ENCODE data around the gene PLA2G2E. TPM values are rescaled to one million over a fixed set of nuclear protein-coding genes. Genes with fewer than 3 reads are reported as not detected.
A peak's percentile ranks its signal among the peaks of the same experiment; 100 is the strongest.

The PLA2G2E gene, protein sequence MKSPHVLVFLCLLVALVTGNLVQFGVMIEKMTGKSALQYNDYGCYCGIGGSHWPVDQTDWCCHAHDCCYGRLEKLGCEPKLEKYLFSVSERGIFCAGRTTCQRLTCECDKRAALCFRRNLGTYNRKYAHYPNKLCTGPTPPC
- polyA plus RNA-seq (ENCODE audit: insufficient read length): not detected
- long read RNA-seq, donor 1: 0 reads
- long read RNA-seq, donor 2: 0 reads
- long read RNA-seq, donor 3: 0 reads
- long read RNA-seq, donor 4: 0 reads
- long read RNA-seq, donor 5: 0 reads
- long read RNA-seq, donor 6: 0 reads
- long read RNA-seq, donor 7: 0 reads
- long read RNA-seq, donor 8: 0 reads

DNA sequence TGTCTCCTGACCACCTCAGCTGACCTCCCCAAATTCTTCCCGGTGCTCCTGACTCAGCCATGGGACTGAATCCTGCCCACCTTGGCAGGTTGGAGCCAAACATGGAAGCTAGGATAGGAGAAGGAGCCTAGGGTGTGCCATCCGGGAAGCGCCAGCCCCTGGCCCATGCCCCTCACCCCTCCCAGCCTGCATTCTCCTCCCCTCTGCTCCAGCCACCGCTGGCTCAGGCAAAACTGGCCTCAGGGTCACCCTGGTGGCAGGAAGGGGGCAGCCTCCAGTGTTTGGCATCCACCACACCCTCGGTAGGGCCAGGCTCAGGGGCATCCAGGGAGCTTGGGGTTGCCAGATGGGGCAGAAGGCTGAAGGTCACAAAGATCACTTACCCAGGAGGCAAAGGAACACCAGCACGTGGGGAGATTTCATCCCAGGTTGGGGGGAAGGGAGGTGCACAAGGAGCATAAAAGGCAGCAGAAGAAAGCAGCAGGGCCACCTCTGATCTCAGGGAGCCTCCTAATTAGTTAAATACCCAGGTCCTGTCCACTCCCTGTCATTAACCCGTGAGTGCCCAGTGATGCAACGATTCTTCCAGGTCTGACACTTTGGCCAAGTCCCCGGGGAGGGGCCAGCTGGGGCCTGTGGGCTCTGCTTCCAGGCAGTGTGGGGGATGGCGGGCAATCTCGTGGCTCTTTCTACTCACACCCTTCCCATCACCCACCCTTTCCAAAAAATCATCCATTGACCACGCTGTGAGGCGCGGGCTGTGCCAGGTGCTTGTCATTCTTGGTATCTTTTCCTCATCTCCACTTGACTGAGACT lies at the start of gene PLA2G2E:
Gene PLA2G2E (minus strand): TSS at position 481 of the 816 bp plus-strand sequence. CDS start 58 bp downstream, at position 423.
- no peak for DNase-seq

DNA sequence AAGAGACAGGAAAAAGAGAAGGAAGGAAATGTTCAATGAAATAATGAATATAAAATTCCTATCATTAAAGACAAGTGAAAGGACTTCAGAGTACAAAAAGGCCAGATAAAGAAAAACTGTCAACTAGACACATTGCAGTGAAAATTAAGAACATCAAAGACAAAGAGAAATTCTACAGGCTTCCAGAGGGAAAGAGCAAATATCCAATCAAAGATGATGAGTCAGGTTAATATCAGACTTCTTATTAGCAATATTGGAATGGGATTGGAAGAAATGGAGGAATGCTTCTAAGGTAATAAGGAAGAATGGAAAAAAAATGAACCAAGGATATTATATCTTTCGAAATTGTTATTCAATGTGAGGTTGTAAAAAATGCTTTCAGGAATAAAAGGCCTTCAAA lies 48.2 kb upstream of the PLA2G2E start:
- DNase-seq: no peak

DNA sequence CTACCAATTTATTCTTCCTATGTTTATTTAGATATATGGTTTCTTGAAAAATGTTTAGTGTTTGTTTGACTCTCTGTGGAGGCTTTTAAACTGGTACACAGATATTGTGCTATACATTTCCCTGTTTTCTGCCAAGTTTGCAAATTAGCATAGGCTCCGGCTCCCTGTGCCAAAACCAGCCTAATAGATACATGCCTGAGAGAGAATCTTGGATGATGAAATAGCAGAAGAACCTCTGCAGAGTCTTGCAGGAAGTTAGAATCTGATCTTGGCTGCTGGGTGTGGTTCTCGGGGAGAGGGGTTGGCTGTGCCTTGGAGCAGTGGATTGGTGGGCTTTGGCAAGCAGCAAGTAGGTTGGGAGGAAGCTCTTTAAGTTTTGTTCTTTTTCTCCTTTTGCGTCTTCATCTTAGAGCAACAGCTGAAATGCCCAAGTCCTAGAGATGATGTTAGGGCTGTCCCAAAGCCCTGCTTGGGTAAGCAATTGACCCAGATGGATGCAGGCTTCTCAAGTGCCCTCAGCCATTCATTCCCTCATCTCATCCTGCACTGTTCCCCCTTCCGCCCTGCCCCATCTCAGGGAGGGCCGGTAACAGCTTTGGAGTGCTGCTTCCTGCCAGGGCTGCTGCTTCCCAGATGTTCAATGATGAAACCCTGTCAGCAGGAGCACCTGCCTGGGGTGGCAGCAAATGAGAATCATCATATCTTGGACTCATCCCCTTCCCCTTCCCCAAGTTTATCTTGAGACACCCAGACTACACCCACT lies 46.7 kb upstream of the PLA2G2E start:
- DNase-seq: no peak

DNA sequence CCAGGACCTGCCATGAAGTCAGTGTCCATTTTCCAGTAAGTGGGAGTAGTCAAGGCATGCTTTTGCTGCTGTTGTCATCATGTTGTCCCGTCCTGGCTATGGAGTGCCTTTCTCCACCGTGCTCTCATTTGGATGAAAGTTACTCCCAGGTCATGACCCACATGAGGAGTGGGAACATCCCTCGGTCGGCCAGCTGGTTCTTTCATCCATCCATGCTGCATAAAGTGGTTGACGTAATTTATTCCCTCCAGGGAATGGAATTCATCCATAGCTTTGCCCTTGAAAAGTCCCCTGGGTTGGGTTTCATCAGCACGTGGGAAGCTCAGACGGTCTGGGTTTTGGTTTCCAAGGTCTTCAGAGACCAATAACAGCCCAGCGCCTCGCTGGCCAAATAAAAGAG lies 44.4 kb upstream of the PLA2G2E start:
- peak; percentile 75 for DNase-seq

DNA sequence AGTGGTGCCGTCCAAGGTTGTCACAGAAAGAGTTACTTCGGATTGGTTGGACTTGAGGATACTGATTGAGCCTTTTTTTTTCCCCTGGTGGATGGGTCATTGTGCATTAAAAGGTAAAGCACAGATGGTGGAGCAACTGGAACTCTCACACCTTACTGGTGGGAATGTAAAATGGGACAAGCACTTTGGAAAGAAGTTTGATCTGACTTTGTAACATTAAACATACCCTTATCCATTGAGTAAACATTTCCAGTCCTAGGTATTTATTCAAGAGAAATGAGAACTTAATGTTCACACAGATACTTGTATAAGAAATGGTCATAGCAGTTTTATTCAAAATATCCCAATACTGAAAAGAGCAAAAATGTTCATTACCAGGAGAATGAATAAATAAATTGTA lies 41.1 kb upstream of the PLA2G2E start:
- no peak for DNase-seq

DNA sequence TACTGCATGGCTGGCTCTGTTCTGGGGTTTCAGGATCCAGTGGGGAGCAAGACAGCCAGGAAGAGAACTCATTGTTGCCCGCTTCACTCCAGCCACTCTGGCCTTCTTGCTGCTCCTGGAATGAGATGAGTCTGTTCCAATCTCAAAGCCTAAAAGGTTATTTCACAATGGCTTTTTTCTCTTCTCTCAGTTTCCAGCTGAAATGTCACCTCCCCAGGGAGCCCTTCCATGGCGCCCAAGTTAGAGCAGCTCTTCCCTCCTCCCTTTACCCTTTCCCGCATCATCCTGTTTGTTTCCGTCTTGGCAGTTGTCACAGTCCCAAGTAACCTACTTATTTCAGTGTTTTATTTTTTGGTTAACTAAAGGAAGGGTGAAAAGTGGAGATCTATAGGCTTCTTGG lies 40.2 kb upstream of the PLA2G2E start:
- no peak for DNase-seq

DNA sequence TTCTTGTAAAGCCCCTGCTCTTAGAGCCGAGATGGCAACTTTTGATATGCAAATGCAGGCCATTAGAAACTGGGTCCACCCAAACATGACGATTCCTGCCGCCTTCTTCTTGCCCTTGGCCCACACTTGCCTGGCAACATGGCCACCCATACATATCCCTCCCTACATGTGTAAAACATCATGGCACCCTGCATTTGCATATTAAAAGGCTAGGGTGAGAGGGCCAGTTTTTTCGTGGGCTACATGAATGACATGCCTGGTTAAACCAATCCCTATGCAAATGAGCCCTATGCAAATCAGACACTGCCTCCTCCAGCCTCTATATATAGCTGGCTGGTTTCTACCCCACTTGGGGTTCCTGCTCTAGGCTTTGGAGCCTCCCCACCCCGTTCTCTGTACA lies 37.2 kb upstream of the PLA2G2E start:
- no peak for DNase-seq

DNA sequence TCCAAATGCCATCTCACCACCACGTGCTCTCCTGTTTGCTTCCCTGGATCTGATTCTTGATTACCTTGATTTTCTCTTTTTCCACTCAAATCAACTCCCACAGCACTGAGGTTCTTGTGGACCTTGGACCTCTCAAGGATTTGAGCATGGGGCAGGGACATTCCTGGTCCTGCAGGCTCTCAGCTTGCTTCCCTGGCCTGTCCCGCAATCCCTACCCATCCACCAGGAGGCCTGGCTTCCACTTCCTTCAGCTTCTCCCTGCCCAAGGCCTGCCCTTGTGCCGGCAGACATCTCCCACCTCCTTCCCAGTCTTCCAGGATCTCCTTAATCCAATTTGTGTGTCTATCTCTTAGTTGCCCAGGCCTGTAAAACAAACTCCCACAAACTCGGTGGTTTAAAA lies 34.4 kb upstream of the PLA2G2E start:
- no peak for DNase-seq

DNA sequence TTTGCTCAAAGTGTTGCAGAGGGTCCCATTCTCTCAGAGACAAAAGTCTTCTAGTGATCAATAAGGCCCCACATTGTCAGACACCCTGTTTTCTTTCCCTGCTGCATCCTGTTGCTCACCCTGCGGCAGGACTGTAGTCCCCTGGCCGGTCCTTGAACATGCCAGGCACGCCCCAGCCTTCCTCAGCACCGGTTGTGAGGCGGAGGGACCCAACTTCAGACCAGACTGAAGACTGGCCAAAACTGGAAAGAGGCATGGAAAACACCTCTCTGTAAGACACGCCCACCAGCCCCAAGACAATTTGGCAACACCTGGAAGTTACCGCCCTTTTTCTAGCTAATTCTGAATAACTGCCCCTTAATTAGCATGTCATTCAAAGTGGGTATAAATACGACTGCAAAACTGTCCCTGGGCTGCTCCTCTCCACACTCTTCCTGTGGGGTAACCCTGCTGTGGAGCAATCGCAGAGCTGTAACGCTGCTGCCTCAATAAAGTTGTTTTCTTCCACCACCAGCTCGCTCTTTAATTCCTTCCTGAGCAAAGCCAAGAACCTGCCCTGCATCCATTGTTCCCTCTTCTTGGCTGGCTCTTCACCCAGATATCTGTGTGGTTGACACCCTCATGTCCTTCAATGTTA lies 32.2 kb upstream of the PLA2G2E start:
- DNase-seq: no peak

DNA sequence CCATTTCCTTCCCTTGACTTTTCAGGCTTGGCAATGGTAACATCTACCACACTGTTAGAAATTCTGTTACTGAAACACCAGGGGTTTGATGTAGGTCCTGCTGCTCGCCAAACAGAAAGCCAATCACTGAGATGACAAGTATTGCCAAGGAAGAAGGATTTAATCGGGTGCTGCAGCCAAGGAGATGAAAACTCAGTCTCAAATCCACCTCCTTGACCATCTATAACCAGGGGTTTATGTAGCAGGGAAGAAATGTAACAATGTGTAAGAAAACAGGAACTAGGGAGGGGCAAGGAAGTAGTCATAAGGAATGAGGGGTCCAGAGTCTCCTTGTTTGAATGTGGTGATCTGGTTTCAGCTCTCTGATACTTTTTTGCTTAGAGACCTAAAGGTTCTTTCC lies 30.6 kb upstream of the PLA2G2E start:
- no peak for DNase-seq

DNA sequence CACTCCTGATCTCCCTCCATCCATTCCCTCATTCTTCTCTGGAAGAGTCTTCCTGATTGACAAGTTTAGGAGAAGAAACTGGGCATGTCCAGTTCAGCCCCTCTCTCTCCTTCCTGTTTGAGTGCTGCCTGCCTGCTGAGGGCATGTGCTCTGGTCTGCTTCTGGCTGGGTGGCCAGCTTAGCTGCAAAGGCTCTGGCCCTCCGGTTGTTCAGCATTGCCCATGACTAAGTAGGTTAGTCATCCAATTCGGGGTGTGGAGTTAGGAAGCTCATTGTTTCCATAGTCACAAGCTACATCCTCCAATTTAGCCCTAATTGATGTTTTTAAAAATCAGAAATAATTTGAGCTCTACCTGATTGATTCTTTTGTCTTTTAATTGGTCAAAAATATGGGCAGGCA lies 25.6 kb upstream of the PLA2G2E start:
- no peak for DNase-seq

DNA sequence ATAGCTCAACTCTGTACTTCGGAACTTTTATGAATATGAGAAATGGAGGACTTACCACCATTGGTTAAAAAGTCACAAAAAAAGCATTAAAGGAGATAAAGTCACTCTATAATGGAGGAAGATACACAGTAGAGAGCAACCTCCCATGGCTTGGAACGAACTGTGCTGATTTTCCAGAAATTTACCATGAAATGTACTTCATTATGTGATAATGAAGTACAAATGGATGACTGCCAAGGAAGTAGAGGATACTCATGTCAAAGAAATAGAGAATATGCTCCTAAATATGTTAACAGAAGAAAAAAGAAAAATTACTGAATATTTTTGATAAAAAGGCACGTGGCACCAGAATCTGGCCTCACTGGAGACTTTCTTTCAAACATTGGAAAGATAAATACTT lies 23.6 kb upstream of the PLA2G2E start:
- DNase-seq: no peak

DNA sequence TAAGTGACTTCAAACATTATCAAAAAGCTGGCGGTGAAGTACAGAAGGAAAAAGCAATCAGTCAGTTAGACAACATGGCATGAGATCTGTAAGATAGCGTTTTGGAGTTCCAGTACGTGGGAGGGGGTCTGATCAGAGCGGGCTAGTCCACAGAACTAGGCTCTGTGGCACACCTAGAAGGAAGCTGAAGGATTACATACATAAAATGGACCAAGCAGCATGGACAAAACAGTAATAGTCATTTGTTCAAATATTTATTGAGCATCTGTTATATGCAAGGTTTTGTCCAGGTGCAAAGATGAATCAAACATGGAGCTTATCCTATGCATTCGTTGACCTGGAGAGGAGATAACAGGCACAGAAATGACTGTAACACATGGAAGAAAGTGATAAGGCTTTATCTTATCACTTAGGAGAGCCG lies 22.9 kb upstream of the PLA2G2E start:
- no peak for DNase-seq

DNA sequence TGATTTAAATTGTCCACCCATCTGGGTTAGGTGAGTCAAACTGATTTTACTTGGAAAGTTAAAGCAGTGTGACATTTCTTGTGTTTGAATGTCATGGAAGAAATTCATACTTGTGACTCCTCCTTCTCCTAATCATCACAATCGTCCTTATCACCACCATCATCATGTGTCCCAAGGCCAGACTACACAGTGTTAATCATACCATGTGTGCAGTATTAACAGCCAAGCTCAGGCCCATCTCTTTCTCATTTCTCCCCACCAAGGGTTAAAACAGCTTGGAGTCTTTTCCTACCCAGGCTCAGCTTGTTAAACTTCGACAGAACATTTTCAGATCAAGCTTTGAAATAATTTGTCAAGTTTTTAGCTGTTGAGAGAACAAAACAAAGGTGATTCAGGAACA lies 22.5 kb upstream of the PLA2G2E start:
- no peak for DNase-seq

DNA sequence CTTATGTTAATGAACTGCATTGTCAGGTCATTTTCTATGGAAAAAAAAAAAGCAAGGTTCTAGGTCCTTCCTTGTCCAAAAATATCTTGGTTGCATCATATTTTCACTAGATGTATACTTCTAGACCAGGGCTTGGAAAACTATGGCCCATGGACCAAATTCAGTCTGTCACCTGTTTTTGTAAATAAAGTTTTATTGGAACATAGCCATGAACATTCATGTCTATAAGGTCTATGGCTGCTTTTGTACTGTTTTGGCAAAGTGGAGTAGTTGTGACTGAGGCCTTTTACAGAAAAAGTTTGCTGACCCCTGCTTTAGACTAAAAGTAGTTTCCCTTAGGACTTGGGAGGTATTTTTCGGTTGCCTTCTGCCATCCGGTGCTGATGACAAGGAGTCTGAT lies 19.2 kb upstream of the PLA2G2E start:
- no peak for DNase-seq

DNA sequence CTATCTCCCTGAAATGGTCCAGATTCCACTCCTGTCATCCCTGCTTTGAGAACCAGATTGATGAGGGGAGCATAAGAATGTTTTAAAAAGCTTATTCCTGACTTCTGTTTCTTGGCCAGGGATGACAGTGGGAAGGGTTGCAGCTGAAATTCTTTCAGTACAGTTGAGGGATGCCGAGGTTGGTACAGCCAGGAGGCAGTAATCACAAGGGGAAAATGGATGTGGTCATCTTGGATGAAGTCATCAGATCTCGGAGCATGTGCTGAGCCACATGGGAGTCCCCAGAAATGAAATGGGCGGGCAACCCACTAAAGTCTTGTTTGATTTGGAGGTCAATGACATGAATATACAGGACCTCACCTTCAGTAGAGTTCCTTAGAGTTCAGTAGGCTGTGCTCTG lies 18.7 kb upstream of the PLA2G2E start:
- DNase-seq: no peak

DNA sequence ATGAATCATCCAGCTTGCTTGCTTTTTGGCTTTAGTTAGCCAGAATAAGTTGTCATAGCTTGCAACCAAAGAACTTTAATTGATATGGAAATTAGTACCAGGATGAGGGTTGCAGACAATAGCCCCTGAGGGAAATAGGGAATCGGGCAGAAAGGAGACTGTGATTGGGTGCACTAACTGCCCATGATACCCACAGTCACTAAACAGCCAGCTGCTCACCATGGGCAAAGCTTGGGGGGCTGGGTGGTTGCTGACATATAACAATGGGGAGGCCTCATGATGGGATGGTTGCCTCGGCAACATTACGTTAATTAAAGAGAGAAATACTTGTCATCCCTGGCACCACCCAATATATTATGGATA lies 17.8 kb upstream of the PLA2G2E start:
- DNase-seq: no peak

DNA sequence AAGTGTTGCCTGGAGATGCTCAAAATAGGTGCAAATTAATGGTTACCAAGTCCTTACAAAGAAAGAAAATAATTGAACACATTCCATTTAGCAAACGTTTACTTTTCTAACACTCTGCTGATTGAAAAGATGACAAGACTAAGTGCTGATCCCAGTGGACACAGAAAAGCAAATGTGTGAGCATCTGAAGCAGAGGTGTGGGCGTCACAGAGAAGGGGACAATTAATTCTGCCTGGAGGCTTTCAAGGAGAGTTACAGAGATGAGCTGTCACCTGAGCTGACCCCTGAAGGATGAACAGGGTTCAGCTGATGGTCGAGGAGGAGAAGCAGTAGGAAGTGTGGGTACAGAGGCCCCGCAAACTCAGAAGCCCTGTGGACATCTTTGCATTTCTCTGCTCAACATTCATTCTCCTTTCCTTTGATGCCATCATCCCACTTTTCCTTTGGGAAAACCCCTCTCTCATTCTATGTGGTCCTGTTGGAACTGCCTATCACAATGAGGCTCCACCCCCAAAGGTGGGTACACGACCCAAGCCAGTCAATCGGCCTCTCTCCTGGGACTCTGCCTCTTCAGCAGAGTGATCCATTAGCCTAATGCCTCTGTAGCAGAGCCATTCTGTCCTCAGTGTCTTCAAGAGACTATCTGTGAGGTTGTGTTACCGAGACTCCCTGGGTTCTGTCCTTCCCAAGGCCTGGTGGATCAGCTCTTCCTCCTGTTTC lies 17.2 kb upstream of the PLA2G2E start:
- no peak for DNase-seq

DNA sequence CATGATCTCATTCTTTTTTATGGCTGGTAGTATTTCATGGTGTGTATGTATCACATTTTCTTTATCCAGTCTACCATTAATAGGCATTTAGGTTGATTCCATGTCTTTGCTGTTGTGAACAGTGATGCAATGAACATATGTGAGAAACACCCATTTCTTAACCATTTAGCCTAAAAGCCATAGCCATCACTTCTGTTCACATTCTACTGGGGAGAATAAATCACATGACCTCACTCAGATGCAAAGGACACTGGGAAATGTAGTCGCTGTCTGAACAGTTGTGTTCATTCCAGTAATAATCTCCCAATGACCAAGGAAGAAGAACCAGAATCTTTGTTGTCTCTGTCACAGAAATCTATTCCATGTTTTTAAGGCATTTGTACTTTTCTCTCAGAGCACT lies 15.1 kb upstream of the PLA2G2E start:
- no peak for DNase-seq

DNA sequence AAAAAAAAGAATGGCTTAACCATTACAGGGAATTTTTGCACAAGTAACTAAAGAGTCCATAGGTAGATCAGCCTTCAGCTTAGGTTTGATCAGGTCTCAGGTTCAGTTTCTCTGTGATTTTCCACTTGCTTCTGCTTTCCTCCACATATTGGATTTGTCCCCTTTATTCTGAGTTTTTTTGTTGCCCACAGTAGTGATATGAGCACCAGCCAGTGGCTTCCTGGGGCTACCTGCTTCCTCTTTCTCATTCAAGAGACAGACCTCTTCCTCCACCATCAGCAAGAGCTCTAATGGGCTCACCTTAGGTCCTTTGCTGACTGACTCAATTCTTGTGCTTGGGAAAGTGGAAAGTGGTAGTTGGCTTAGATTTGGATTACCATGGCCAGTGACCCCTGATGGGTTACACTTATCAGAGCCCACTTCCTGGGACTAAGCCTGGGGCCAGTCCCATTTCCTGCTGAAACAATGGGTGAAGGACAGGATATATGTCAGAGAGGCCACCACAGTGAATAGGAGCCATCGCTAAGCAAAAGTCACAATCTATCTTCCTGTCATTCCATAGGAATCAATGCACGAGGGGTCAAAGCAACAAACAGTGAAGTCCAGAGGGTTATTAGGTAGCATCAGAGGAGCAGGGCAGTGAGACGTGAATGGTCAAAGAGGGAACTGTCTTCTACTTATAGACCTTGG lies 12.8 kb upstream of the PLA2G2E start:
- DNase-seq: no peak

DNA sequence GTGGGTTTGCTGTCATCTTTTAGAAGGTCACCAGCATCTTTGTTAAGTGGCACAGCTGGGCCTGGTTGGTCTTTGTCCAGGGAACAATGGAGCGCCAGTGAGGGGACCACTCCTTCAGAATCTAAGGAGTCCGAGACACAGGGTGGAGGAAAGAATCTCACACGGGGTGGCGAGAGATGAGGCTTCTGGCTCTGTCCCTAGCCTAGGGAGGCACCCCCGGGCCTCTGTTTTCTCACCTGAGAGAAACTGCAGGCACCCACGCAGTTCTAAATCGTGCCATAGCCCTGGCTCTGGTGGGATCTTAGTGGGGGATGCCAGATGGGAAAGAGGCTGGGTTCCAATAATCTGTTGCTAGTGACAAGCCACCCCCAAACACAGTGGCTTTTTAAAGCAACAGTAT lies 10.9 kb upstream of the PLA2G2E start:
- no peak for DNase-seq
